PC-3 (cell line): ENCODE results near the gene TENM4.

Source experiments
- EZH2 ChIP-seq: fragments of 300-600 bp; sonication (generic); IDR thresholded peaks from one replicate; pipeline ENCODE4 v1.6.1; 2017; ENCODE audit warnings: antibody characterized with exemption, mild to moderate bottlenecking, low read length; ENCODE audit not compliant: unreplicated experiment
- EZH2phosphoT487 ChIP-seq: fragments of 300-600 bp; sonication (generic); IDR thresholded peaks from 2 replicates; pipeline ENCODE4 v1.6.1; 2018; ENCODE audit warnings: mild to moderate bottlenecking, antibody characterized with exemption, low read length, borderline replicate concordance
- TF ChIP-seq, protein P1 (sequence below): fragments of 300-600 bp; sonication (generic); conservative IDR thresholded peaks from 2 replicates; pipeline ENCODE4 v1.5.1; 2017; ENCODE audit warnings: antibody characterized with exemption, low read depth, mild to moderate bottlenecking, low read length

DNA sequence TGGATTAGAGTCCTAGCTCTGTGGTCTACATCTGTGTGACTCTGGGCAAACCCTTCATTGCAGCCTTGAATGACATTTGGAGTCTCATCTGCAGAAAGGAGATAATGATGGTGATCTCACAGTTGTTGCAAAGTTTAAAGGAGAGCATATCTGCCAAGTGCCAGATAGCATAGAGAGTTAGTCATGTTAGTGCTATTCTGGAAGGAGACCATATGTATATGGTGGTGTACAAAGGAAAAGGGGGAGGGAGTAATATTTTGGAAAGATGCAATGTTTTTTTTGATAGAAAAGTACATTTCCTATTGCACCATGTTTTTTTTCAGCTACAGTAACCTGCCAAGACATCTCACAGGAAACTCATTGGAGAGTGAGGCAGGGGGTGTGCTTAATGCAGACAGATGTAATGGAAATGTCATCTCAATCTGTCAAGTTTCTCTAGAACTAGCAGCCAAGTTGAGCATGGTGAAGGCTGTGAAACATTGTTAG, 774.1 kb downstream of the TENM4 start:
- TF ChIP-seq, protein P1, sequence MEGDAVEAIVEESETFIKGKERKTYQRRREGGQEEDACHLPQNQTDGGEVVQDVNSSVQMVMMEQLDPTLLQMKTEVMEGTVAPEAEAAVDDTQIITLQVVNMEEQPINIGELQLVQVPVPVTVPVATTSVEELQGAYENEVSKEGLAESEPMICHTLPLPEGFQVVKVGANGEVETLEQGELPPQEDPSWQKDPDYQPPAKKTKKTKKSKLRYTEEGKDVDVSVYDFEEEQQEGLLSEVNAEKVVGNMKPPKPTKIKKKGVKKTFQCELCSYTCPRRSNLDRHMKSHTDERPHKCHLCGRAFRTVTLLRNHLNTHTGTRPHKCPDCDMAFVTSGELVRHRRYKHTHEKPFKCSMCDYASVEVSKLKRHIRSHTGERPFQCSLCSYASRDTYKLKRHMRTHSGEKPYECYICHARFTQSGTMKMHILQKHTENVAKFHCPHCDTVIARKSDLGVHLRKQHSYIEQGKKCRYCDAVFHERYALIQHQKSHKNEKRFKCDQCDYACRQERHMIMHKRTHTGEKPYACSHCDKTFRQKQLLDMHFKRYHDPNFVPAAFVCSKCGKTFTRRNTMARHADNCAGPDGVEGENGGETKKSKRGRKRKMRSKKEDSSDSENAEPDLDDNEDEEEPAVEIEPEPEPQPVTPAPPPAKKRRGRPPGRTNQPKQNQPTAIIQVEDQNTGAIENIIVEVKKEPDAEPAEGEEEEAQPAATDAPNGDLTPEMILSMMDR = no peak
- TF ChIP-seq EZH2 (no peak), EZH2phosphoT487 (no peak)
